Measurements from ENCODE around the gene RPS6KA2.
A peak's percentile ranks its signal among the peaks of the same experiment; 100 is the strongest.

The RPS6KA2 gene

GRCh38 chr6:166497087-166497899 lies 129.8 kb downstream of the RPS6KA2 start:
- DNase-seq: no peak

- DNase-seq: peak; percentile 46
Measured at GRCh38 chr6:166496460-166496859, 130.6 kb downstream of the RPS6KA2 start.

GRCh38 chr6:166495487-166496314 lies 131.3 kb downstream of the RPS6KA2 start:
- no peak for DNase-seq

GRCh38 chr6:166494757-166495486 lies 132.1 kb downstream of the RPS6KA2 start:
- no peak for DNase-seq

- DNase-seq: no peak
Measured at GRCh38 chr6:166494101-166494441, 133.0 kb downstream of the RPS6KA2 start.

- no peak for DNase-seq
Measured at GRCh38 chr6:166493427-166494100, 133.5 kb downstream of the RPS6KA2 start.

GRCh38 chr6:166492092-166492741 lies 134.8 kb downstream of the RPS6KA2 start:
- DNase-seq: no peak

GRCh38 chr6:166490671-166491500 lies 136.2 kb downstream of the RPS6KA2 start:
- DNase-seq: peak; percentile 72

GRCh38 chr6:166489301-166490155 lies 137.5 kb downstream of the RPS6KA2 start:
- DNase-seq: no peak

GRCh38 chr6:166488701-166489100 lies 138.3 kb downstream of the RPS6KA2 start:
- DNase-seq: no peak

- peak; percentile 27 for DNase-seq
Measured at GRCh38 chr6:166488076-166488685, 138.9 kb downstream of the RPS6KA2 start.

GRCh38 chr6:166487148-166487547 lies 139.9 kb downstream of the RPS6KA2 start:
- DNase-seq: no peak

- no peak for DNase-seq
Measured at GRCh38 chr6:166486536-166486880, 140.5 kb downstream of the RPS6KA2 start.

- no peak for DNase-seq
Measured at GRCh38 chr6:166485651-166486535, 141.2 kb downstream of the RPS6KA2 start.

GRCh38 chr6:166484863-166485262 lies 142.2 kb downstream of the RPS6KA2 start:
- no peak for DNase-seq

- DNase-seq: no peak
Measured at GRCh38 chr6:166483573-166484250, 143.3 kb downstream of the RPS6KA2 start.

- DNase-seq: no peak
Measured at GRCh38 chr6:166483026-166483425, 144.0 kb downstream of the RPS6KA2 start.
